ENCODE results near the gene MTUS2.
"Not testable (repeated sequence)": the region's sequence is repeated elsewhere in the genome, so short reads cannot be mapped to it uniquely, and the experiment has no call there.

MTUS2 gene

DNA sequence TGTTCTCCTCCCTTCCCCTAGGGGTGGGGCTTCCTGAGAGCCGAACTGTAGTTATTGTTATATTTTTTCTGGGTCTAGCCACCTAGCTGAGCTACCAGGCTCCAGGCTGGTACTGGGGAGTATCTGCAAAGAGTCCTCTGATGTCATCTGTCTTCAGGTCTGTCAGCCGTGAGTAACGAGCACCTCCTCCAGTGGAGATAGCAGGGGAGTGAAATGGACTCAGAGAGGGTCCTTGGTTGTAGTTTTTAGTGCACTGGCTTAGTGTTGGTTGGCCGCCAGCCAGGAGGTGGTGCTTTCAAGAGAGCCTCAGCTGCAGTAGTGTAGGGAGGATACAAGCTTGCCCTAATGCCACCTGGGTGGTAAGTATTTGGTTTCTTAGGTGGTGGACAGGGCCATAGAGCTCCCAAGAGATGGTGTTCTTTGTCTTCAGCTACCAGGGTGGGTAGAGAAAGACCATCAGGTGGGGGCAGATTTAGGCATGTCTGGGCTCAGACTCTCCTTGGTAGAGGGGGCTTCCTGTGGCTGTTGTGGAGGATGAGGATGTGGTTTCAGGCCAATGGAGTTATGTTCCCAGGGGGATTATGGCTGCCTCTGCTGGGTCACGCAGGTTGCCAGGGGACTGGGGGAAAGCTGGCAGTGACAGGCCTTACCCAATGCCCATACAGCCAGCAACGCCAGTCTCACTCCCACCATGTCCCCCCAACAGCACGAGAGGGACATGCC is 525.9 kb downstream of the MTUS2 start:
- not testable (repeated sequence) for DNase-seq

GRCh38 chr13:29355029-29355428 is 534.9 kb downstream of the MTUS2 start:
- DNase-seq = no peak

DNA sequence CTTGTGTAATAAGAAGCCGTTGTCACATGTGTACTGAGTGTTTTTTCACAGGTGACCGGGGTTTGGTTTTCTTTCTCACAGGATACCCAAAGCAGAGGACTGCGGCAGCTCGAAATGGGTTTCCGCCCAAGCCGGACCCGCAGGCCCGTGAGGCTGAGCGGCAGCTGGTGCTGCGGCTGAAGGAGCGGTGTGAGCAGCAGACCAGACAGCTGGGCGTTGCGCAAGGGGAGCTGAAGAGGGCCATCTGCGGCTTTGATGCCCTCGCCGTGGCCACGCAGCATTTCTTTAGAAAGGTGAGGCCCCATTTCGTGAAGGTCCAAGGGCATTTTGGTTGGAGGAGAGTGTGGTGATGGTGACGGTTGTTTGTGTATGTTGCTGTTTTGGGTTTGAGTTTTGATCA is 539.0 kb downstream of the MTUS2 start:
- DNase-seq = no peak

DNA sequence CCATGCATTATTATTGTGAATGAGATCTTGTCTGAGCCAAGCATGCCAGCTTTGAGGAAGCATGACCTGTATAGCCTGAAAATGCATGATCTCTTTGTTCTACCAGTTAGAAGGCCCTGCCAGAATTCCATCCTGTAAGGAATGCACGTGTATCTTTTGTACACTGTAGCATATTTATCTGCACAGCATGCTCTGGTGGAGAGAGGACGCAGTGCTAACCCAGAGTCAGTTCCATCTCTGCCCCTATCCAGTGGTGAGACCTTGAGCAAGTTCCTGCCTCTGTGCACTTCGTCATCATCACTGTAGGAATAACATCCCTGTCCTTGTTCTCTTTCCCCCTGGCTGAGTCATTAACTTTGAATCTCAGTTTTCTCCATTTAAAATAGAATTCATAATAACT is 541.6 kb downstream of the MTUS2 start:
- DNase-seq = no peak

- peak; percentile 62 for DNase-seq
Measured at GRCh38 chr13:29362849-29363604, 542.9 kb downstream of the MTUS2 start.

DNA sequence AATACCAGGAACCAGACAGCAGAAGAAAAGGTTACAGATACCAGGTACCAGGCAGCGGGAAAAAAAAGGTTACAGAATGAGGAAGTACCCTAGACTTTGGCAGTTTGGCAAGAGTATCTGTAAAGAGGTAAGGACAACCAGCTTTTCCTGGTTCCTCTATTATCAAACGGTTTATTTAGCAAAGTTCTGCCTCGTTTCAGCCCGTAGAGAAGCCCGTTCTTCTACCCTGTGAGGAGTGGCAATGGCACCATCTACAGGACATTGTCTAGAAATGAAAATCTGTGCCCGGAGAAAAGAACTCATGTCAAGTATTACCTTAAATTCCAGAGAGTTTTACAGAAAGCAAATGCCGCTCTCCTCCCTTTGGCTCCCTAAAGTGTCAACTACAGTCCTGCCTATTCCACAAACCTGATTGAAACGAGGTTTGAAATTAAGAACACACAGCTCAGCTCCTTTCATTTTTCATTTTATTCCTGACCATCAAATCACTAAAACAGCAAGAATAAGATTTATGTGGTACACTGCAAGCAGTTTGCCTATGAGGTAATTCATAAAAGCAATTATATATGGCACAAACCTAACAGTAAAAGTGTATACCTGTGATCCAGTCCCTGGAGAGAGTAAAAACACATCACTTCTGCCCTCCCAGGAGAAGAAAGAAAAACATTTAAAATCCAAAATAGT is 549.1 kb downstream of the MTUS2 start:
- DNase-seq = peak; percentile 43

- DNase-seq = no peak
Measured at GRCh38 chr13:29379281-29379680, 559.1 kb downstream of the MTUS2 start.

- no peak for DNase-seq
Measured at GRCh38 chr13:29379865-29380264, 559.7 kb downstream of the MTUS2 start.

- DNase-seq = no peak
Measured at GRCh38 chr13:29382021-29382420, 561.9 kb downstream of the MTUS2 start.

GRCh38 chr13:29383476-29383875 is 563.3 kb downstream of the MTUS2 start:
- no peak for DNase-seq

DNA sequence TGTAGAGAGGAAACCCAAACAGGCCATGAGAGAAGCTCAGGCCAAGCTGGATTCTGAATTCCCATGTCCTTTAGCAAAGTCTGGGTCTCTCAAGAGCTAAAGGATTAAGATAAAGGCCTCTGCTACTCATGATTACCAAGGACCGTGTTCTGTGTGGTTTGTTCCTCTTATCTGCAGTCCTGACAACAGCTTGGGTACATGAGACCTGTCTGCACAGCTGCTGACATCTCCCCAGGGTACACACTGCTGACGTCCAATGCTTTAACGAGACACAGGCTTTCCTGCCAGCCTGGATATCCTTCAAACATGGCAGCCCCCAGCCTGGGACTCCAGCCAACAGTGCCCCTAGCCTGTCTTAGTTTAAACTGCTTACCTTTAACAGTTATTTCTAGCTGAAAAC is 564.3 kb downstream of the MTUS2 start:
- DNase-seq = no peak

- DNase-seq = no peak
Measured at GRCh38 chr13:29384871-29385270, 564.7 kb downstream of the MTUS2 start.

- DNase-seq = no peak
Measured at GRCh38 chr13:29386246-29386645, 566.1 kb downstream of the MTUS2 start.

DNA sequence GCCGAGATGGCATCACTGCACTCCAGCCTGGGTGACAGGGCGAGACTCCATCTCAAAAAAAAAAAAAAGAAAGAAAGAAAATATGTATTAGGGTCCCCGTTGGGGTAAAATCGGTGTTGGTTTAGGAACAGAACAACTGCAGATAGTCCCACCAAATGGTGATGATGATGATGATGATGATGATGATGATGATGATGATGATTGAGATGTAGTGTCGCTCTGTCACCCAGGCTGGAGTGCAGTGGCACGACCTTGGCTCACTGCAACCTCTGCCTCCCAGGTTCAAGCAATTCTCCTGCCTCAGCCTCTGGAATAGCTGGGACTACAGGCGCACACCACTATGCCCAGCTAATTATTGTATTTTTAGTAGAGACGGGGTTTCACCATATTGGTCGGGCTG is 570.5 kb downstream of the MTUS2 start:
- DNase-seq = not testable (repeated sequence)

GRCh38 chr13:29396446-29396845 is 576.3 kb downstream of the MTUS2 start:
- no peak for DNase-seq

DNA sequence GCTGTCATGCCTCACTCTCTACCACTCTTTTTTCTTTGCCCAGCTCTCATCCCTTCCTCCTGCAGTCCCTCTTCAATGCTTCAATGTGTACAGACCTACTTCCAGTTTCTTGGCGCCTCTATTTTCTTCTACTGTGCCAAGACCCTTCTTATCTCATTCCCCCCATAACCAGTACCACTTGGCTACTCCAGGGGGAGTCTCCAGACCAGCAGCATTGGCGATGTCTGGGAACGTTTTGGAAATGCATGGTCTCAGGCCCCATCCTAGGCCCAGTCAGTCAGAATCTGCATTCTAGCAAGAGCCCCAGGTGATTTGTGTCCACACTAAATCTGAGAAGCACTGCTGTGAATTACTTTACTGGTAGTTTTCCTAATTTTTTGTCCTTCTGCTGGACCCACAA is 577.1 kb downstream of the MTUS2 start:
- DNase-seq = no peak

GRCh38 chr13:29402166-29402636 is 582.1 kb downstream of the MTUS2 start:
- DNase-seq = no peak

DNA sequence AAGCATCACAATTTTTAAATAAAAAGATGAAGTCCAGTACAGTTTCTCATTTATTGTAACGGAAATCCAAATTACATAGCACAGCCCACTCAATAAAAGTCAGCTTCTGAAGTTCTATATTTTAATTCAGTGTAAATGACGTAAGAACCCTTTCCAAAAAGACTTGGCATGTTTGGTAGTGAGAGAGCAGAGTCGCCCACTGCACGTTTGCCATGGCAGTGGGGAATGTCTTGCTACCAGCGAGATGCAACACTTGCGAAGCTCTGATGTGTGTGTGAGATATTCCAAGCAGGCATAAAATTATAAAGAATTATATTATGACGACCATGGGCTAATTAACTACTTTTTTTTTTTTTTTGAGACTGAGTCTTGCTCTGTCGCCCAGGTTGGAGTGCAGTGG is 585.3 kb downstream of the MTUS2 start:
- no peak for DNase-seq

DNA sequence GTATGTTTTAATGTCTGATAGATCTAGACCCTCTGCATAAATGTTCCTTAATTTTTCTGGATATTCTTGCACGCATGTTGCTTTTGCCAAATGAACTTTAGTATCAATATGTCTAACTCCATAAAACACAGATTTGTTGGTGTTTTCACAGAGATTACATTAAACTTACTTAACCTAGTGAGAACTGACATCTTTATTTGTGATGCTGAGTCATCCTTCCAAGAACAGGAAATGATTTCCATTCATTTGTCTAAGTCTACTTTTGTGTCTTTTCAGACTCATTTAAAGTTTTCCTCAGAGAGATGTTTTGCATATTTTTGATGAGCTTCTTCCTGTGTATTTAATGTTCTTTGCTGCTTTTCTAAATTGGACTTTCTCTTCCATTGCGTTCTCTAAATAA is 591.3 kb downstream of the MTUS2 start:
- no peak for DNase-seq

DNA sequence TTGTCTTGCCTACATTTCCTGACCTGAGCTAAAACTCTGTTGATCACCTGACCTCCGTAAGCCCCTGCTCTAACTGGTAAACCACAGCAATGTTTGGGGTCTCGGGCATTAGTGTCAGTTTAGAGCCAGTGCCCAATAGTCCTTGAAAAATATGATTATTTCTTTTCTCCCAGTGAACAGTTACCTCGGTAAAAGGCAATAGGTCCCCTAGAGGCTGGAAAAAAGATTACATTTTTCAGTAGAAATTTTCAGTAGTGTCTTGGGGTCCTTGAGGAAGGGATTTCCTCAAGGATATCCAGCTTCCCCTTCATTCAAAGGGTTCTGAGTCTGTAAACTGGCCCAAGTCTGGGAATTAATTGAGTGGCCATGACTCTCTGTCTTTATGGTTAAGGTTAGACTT is 597.9 kb downstream of the MTUS2 start:
- DNase-seq = no peak

DNA sequence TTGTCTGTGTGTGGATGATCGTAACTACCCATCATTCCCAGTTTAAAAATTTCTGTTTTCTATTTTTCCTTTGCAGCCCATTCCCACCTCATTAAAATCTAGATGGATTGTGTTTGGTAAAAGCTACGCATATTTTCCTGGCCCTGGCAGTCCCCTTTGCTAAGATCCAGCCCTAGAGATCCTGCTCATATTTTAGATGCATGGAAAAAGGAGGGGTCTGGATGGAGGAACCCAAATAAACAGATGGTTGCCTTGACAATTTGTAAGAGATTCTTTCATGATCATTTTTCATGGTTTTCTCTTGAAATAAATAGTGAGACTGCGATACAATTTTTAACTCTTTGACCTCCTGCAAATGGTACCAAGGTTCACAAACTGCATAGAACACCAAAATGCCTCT is 601.0 kb downstream of the MTUS2 start:
- DNase-seq = no peak

GRCh38 chr13:29422015-29422414 is 601.9 kb downstream of the MTUS2 start:
- DNase-seq = no peak

DNA sequence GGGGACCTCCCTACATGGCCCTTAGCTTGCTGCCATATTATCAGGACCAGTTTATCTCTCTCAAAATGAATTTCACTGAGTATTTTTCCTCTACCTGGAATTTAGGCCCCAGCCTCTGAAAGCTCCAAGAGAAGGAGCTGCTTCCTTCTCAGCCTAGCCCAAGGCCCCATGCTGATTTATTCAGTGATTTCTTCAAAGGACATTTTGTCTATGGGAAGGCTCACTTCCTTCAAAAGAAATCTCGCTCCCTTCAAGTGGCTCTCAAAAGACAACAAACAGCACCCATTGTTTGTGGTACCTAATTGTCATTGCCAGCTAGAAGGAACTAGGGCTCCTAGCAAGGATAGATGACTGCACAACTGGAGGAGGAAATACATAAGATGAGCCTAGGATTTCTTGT is 602.9 kb downstream of the MTUS2 start:
- DNase-seq = no peak

GRCh38 chr13:29427937-29428309 is 607.8 kb downstream of the MTUS2 start:
- DNase-seq = no peak
